H9 (cell line): ENCODE results near the gene GJA10. TPM values are rescaled to one million over a fixed set of nuclear protein-coding genes. Genes with fewer than 3 reads are reported as not detected.

Experiments
- DNase-seq: peaks from one replicate; pipeline ENCODE4 v3.0.0-alpha.2; 2017
- H2AFZ ChIP-seq: one replicate; pipeline ENCODE4 v1.6.1; 2013; ENCODE audit warnings: mild to moderate bottlenecking, low read length, control low read depth, moderate library complexity
- H2AK5ac ChIP-seq: 2 replicates; pipeline ENCODE4 v1.6.1; 2013; ENCODE audit warnings: low read length, control low read depth, mixed read lengths; ENCODE audit not compliant: insufficient read length
- H2BK120ac ChIP-seq: one replicate; pipeline ENCODE4 v1.6.1; 2013; ENCODE audit warnings: low read depth, mild to moderate bottlenecking, low read length, control low read depth, inconsistent platforms; ENCODE audit not compliant: poor library complexity, severe bottlenecking
- H2BK12ac ChIP-seq: 2 replicates; pipeline ENCODE4 v1.6.1; 2013; ENCODE audit warnings: low read length, control low read depth, mixed read lengths, low read depth; ENCODE audit not compliant: insufficient read length
- H2BK15ac ChIP-seq: 2 replicates; pipeline ENCODE4 v1.6.1; 2013; ENCODE audit warnings: low read depth, low read length, control low read depth
- H2BK20ac ChIP-seq: one replicate; pipeline ENCODE4 v1.6.1; 2013; ENCODE audit warnings: low read depth, mild to moderate bottlenecking, low read length, control low read depth, inconsistent platforms; ENCODE audit not compliant: poor library complexity, severe bottlenecking
- H2BK5ac ChIP-seq: 2 replicates; pipeline ENCODE4 v1.6.1; 2013; ENCODE audit warnings: low read length, control low read depth, mixed read lengths; ENCODE audit not compliant: insufficient read length
- H3K14ac ChIP-seq: 2 replicates; pipeline ENCODE4 v1.6.1; 2013; ENCODE audit warnings: low read length, control low read depth; ENCODE audit not compliant: insufficient read depth
- H3K18ac ChIP-seq: 2 replicates; pipeline ENCODE4 v1.6.1; 2013; ENCODE audit warnings: low read depth, mild to moderate bottlenecking, mixed read lengths, low read length, control low read depth; ENCODE audit not compliant: insufficient read length
- H3K23ac ChIP-seq: 2 replicates; pipeline ENCODE4 v1.6.1; 2013; ENCODE audit warnings: low read length, control low read depth, mixed read lengths, low read depth; ENCODE audit not compliant: insufficient read length
- H3K23me2 ChIP-seq: 2 replicates; pipeline ENCODE4 v1.6.1; 2013; ENCODE audit warnings: low read depth, mild to moderate bottlenecking, mixed read lengths, low read length, control low read depth; ENCODE audit not compliant: insufficient read length, poor library complexity, severe bottlenecking
- H3K27ac ChIP-seq: 2 replicates; pipeline ENCODE4 v1.5.1; 2013; ENCODE audit warnings: low read length, control low read depth, mixed read lengths, low read depth; ENCODE audit not compliant: insufficient read length
- H3K27me3 ChIP-seq: 2 replicates; pipeline ENCODE4 v1.6.1; 2013; ENCODE audit warnings: low read length, control low read depth, inconsistent platforms; ENCODE audit not compliant: insufficient read depth
- H3K4ac ChIP-seq: 2 replicates; pipeline ENCODE4 v1.6.1; 2013; ENCODE audit warnings: low read depth, mild to moderate bottlenecking, control low read depth, inconsistent platforms, low read length, moderate library complexity
- H3K4me1 ChIP-seq: 2 replicates; pipeline ENCODE4 v1.6.1; 2013; ENCODE audit warnings: low read length, control low read depth, inconsistent platforms; ENCODE audit not compliant: insufficient read depth
- H3K4me2 ChIP-seq: 2 replicates; pipeline ENCODE4 v1.6.1; 2013; ENCODE audit warnings: low read length, control low read depth, mixed read lengths; ENCODE audit not compliant: insufficient read length, insufficient read depth
- H3K56ac ChIP-seq: 2 replicates; pipeline ENCODE4 v1.6.1; 2013; ENCODE audit warnings: low read depth, mild to moderate bottlenecking, mixed read lengths, low read length, control low read depth; ENCODE audit not compliant: insufficient read length
- H3K79me1 ChIP-seq: 2 replicates; pipeline ENCODE4 v1.6.1; 2013; ENCODE audit warnings: low read depth, mild to moderate bottlenecking, moderate library complexity, low read length, control low read depth, inconsistent platforms; ENCODE audit not compliant: insufficient read depth, poor library complexity, severe bottlenecking
- H3K79me2 ChIP-seq: 2 replicates; pipeline ENCODE4 v1.6.1; 2013; ENCODE audit warnings: low read length, control low read depth, inconsistent platforms; ENCODE audit not compliant: insufficient read depth
- H3K9ac ChIP-seq: 2 replicates; pipeline ENCODE4 v1.6.1; 2013; ENCODE audit warnings: low read length, control low read depth, mixed read lengths; ENCODE audit not compliant: insufficient read length; ENCODE audit errors: extremely low read depth
- H3K9me3 ChIP-seq: one replicate; pipeline ENCODE4 v1.6.1; 2013; ENCODE audit warnings: low read depth, low read length, inconsistent platforms; ENCODE audit not compliant: control insufficient read depth
- H3T11ph ChIP-seq: one replicate; pipeline ENCODE4 v1.6.1; 2013; ENCODE audit warnings: mild to moderate bottlenecking, low read length, control low read depth, inconsistent platforms
- H4K20me1 ChIP-seq: one replicate; pipeline ENCODE4 v1.6.1; 2013; ENCODE audit not compliant: control insufficient read depth, insufficient read length, insufficient read depth
- H4K5ac ChIP-seq: 2 replicates; pipeline ENCODE4 v1.6.1; 2013; ENCODE audit warnings: low read depth, mild to moderate bottlenecking, mixed read lengths, low read length, control low read depth; ENCODE audit not compliant: insufficient read length
- H4K8ac ChIP-seq: replicated peaks from 2 replicates; pipeline ENCODE4 v1.6.1; 2013; ENCODE audit warnings: low read length, control low read depth, mixed read lengths, low read depth; ENCODE audit not compliant: insufficient read length
- H4K91ac ChIP-seq: 2 replicates; pipeline ENCODE4 v1.6.1; 2013; ENCODE audit warnings: low read depth, mild to moderate bottlenecking, moderate library complexity, mixed read lengths, low read length, control low read depth; ENCODE audit not compliant: insufficient read length
- H3K27ac Mint-ChIP-seq, 3 experiments: 2 replicates in 2 of 3; 3 replicates in 1 of 3; pipeline ENCODE4 v1.8.0; 2020 to 2021; ENCODE audit warnings: mixed read lengths in 3 of 3, mild to moderate bottlenecking in 1 of 3, moderate library complexity in 1 of 3
- H3K27me3 Mint-ChIP-seq: 2 replicates; pipeline ENCODE4 v1.8.0; 2021; ENCODE audit warnings: low read depth, mild to moderate bottlenecking, moderate library complexity, mixed read lengths
- H3K36me3 Mint-ChIP-seq, 3 experiments: 2 replicates in 2 of 3; 3 replicates in 1 of 3; pipeline ENCODE4 v1.8.0; 2020 to 2021; ENCODE audit warnings: low read depth in 3 of 3, mixed read lengths in 3 of 3; ENCODE audit not compliant: insufficient read depth in 1 of 3
- H3K4me1 Mint-ChIP-seq, 2 experiments: 2 replicates each; pipeline ENCODE4 v1.8.0; 2020; ENCODE audit warnings: mixed read lengths in 2 of 2
- H3K4me3 Mint-ChIP-seq, 2 experiments: 2 replicates in 1 of 2; 3 replicates in 1 of 2; pipeline ENCODE4 v1.8.0; 2020 to 2021; ENCODE audit warnings: mild to moderate bottlenecking in 2 of 2, mixed read lengths in 2 of 2, moderate library complexity in 1 of 2
- H3K9me3 Mint-ChIP-seq, 2 experiments: 2 replicates in 1 of 2; 3 replicates in 1 of 2; pipeline ENCODE4 v1.8.0; 2020; ENCODE audit warnings: mild to moderate bottlenecking in 2 of 2, mixed read lengths in 2 of 2, moderate library complexity in 1 of 2
- WGBS: extraction: QIAGEN DNeasy Blood & Tissue Kit; methylation state at CpG from one replicate; pipeline ENCODE4 v1.1.7; 2013; ENCODE audit warnings: missing lambda C conversion rate, low lambda C conversion rate, mixed read lengths; ENCODE audit not compliant: insufficient read length; ENCODE audit errors: extremely low coverage; 5-methylcytosine and 5-hydroxymethylcytosine counted together
- total RNA-seq: library from RNA; stranded (reverse); gene quantifications from 2 replicates; pipeline ENCODE4 v1.2.1, GENCODE V29; 2021
- TF ChIP-seq, protein P1 (sequence below): fragments of 200-600 bp; sonication (generic); conservative IDR thresholded peaks from 3 replicates; pipeline ENCODE4 v1.8.0; 2021; ENCODE audit warnings: antibody characterized with exemption, mild to moderate bottlenecking

The GJA10 gene
- total RNA-seq, 1 experiment from 2014 or later, result not detected

DNA sequence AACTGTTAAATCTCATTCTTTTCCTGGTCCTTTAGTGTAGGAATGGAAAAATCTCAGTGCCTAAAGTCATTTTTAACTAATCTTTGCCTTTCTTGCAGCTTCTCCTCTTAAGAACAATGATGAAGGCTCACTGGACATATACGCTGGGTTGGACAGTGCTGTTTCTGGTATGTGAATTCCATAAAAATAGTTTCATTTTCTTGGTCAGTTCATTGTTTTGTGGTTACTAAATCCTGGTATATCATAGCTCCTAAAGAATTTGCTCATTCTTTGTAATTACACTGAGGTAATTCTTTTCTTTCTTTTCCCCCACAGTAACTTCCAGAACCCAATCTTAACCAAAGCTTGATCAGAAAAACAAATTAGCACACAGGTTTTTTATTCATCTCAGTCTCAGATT, 41.2 kb upstream of the GJA10 start:
- no peak overlapping the region for H3K27ac Mint-ChIP-seq
- no peak overlapping the region for H3K23ac ChIP-seq
- no peak overlapping the region for H4K91ac ChIP-seq
- H4K5ac ChIP-seq, result no peak overlapping the region
- no peaks in the 10 kb centered on the region for H3K27me3 ChIP-seq
- H2BK20ac ChIP-seq, result no peak overlapping the region
- H3K4me2 ChIP-seq, result no peak overlapping the region
- WGBS, result no CpG with 5 or more reads among the region's 1 CpG
- no peak overlapping the region for H2BK120ac ChIP-seq
- TF ChIP-seq, protein P1, sequence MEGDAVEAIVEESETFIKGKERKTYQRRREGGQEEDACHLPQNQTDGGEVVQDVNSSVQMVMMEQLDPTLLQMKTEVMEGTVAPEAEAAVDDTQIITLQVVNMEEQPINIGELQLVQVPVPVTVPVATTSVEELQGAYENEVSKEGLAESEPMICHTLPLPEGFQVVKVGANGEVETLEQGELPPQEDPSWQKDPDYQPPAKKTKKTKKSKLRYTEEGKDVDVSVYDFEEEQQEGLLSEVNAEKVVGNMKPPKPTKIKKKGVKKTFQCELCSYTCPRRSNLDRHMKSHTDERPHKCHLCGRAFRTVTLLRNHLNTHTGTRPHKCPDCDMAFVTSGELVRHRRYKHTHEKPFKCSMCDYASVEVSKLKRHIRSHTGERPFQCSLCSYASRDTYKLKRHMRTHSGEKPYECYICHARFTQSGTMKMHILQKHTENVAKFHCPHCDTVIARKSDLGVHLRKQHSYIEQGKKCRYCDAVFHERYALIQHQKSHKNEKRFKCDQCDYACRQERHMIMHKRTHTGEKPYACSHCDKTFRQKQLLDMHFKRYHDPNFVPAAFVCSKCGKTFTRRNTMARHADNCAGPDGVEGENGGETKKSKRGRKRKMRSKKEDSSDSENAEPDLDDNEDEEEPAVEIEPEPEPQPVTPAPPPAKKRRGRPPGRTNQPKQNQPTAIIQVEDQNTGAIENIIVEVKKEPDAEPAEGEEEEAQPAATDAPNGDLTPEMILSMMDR, result no peak
- no peaks in the 10 kb centered on the region for H3K9me3 ChIP-seq
- H3K4ac ChIP-seq, result no peak overlapping the region
- no peak overlapping the region for H2AK5ac ChIP-seq
- no peaks in the 10 kb centered on the region for H3K9me3 Mint-ChIP-seq
- no peak overlapping the region for H2AFZ ChIP-seq
- no peak overlapping the region for H3K4me3 Mint-ChIP-seq
- no peaks in the 10 kb centered on the region for H3K4me1 ChIP-seq
- H3K79me1 ChIP-seq, result no peaks in the 10 kb centered on the region
- H3K27ac ChIP-seq, result no peak overlapping the region
- no peaks in the 10 kb centered on the region for H3K4me1 Mint-ChIP-seq
- no peak overlapping the region for H4K8ac ChIP-seq
- H4K20me1 ChIP-seq, result no peaks in the 10 kb centered on the region
- no peak overlapping the region for H2BK5ac ChIP-seq
- no peaks in the 10 kb centered on the region for H3K27me3 Mint-ChIP-seq
- no peak overlapping the region for H3K9ac ChIP-seq
- peaks cover 29 to 85% (median 70%) of the 10 kb centered on the region in 3 experiments; a peak in 6 of 7 replicates for H3K36me3 Mint-ChIP-seq
- no peak overlapping the region for H3T11ph ChIP-seq
- no peak overlapping the region for H2BK15ac ChIP-seq
- H3K23me2 ChIP-seq, result no peaks in the 10 kb centered on the region
- no peak overlapping the region for H3K18ac ChIP-seq
- no peaks in the 10 kb centered on the region for H3K79me2 ChIP-seq
- no peak overlapping the region for H3K56ac ChIP-seq
- DNase-seq, result no peak
- no peak overlapping the region for H2BK12ac ChIP-seq
- no peak overlapping the region for H3K14ac ChIP-seq
